ENCODE measurements around the gene MYO9B.
"Not testable (repeated sequence)": the region's sequence is repeated elsewhere in the genome, so short reads cannot be mapped to it uniquely, and the experiment has no call there.

MYO9B gene

DNA sequence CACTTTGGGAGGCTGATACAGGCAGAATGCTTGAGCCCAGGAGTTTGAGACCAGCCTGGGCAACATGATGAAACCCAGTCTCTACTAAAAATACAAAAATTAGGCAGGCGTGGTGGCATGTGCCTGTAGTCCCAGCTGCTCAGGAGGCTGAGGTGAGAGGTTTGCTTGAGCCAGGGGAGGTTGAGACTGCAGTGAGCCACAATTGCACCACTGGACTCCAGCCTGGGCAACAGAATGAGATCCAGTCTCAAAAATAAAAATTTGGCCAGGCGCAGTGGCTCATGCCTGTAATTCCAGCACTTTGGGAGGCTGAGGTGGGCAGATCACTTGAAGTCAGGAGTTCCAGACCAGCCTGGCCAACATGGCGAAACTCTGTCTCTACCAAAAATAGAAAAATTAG is 19.1 kb downstream of the MYO9B start:
- not testable (repeated sequence) for DNase-seq

DNA sequence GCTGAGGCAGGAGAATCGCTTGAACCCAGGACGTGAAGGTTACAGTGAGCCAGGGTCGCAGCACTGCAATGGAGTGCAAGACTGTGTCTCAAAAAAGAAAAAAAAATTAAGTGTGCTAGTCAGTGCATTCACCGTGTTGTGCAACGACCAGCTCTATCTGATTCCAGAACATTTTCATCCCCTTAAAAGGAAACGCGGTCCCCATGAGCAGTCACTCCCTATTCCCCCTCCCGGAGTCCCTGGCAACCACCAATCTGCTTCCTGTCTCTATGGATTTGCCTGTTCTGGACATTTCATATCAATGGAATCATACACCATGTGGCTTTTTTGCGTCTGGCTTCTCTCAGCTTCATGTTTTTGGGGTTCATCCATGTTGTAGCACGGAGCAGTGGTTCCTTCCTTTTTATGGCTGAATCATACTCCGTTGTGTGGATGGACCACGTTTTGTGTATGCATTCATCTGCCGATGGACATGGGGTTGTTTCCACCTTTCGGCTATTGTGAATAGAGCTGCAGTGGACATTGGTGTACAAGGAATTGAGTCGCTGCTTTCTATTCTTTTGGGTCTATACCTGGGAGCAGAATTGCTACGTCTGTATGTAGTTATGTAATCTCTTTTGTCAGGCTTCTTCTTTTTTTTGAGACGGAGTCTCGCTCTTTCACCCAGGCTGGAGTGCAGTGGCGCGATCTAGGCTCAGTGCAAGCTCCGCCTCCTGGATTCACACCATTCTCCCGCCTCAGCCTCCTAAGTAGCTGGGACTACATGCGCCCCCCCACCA is 19.8 kb downstream of the MYO9B start:
- no peak for DNase-seq

DNA sequence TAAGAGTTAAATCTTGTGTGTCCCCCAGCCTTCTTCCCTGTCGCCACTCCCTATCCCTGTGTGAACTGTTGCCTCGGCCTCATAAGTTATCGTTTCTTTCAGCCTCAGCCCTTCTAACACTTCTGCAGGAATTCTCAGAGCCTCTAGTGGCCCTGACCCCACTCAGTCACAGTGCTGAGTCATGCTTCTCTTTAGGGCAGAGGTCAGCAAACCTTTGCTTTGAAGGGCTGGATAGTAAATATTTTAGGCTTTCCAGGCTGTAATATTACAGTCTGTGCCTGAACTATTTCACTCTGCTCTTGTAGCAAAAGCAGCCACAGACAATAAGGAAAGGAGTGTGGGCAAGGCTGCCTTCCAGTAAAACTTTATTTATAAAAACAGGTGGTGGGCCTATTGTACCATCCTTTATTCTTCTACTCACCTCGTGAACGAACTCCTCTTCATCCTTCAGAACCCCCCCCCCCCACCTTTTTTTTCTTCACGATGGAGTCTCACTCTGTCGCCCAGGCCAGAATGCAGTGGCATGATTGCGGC is 22.1 kb downstream of the MYO9B start:
- DNase-seq, result no peak

DNA sequence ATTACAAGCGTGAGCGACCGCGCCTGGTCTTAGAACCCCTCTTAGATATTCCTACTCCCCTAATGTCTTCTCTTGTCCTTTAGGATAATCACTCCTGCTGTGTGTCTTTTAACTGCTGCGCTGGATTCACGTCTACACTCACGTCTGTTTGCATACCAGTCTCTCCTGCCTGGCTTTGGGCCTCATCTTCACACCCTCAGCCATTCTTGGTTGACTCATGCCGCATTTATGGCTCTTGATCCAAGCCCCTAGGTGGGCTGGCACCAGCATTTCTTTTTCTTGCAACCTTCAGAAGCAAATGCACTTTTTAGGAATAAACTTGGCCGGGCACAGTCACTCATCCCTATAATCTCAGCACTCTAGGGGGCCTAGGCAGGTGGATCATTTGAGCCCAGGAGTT is 22.7 kb downstream of the MYO9B start:
- DNase-seq, result no peak

DNA sequence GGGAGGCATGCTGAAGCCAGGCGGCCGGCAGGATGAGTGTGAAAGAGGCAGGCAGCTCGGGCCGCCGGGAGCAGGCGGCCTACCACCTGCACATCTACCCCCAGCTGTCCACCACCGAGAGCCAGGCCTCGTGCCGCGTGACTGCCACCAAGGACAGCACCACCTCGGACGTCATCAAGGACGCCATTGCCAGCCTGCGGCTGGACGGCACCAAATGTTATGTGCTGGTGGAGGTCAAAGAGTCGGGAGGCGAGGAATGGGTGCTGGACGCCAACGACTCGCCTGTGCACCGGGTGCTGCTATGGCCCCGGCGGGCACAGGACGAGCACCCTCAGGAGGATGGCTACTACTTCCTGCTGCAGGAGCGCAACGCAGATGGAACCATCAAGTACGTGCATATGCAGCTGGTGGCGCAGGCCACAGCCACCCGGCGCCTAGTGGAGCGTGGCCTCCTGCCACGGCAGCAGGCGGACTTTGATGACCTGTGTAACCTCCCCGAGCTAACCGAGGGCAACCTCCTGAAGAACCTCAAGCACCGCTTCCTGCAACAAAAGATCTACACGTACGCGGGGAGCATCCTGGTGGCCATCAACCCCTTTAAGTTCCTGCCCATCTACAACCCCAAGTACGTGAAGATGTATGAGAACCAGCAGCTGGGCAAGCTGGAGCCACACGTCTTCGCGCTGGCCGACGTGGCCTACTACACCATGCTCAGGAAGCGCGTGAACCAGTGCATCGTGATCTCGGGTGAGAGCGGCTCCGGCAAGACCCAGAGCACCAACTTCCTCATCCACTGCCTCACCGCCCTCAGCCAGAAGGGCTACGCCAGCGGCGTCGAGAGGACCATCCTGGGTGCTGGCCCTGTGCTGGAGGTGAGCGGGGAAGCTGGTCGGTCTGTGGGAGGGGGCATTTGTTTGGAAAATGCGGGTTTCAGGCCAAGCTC is 26.4 kb downstream of the MYO9B start:
- no peak for DNase-seq

DNA sequence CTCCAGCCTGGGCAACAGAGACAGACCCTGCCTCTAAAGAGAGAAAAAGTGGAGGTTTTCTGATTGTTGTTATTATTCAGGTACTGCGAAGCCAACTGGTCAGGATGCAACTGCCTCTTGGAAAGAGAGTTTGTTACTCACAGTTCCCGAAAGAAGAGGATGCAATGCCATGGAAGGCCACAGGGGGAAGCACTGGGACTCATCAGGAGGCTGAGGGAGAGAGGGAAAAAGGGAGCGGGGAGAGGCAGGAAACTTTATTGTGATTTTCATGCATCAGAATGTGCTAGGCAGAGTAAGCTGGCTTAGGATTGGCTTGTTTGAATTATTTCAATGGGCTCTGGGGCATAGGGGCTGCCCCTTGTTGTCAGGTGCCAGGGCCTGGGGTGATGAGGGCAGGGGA is 27.6 kb downstream of the MYO9B start:
- DNase-seq, result no peak

DNA sequence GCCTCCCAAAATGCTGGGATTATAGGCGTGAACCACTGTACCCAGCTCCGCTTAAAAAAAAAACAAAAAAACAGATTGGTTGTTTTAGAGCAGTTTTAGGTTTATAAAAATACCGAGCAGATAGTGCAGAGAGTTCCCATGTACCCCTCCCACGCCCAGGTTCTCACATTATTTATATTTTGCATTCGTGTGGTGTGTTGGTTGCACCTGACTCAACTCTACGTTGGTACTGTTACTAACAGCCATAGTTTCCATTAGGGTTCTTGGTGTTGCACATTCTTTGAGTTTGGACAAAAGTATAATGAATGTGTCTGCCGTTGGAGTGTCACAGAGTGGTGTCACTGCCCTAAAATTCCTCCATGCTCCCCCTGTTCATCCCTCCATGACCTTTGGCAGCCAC is 29.1 kb downstream of the MYO9B start:
- DNase-seq, result no peak

DNA sequence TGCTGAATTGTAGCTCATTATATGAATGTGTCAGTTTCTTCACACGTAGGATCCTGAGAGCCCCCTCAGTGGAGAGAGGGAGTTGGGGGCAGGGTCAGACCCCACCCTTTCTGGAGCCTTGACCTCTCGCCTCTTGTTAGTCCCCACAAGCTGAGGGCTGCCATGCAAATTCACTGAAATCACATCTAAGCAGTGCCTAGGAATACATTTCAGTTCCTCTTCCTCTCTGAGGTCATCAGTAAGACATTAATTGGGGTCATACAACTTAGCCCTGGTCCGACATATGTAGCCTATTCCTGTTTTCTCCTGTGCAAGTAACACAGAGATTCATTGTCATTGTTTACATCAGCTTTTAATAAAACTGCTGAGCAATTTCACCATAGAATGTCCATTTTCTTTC is 30.0 kb downstream of the MYO9B start:
- no peak for DNase-seq

DNA sequence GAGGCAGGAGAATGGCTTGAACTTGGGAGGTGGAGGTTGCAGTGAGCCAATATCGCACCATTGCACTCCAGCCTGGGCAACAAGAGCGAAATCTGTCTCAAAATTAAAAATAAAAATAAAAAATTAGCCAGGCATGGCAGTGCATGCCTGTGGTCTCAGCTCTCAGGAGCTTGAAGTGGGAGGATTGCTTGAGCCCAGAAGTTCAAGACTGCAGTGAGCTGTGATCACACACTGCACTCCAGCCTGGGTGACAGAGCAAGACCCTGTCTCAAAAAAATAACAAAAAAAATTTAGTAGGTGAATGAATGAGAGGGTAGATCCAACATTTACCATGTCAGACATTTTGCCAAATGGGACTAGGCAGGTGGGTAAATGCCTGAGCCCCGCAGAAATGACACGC is 31.4 kb downstream of the MYO9B start:
- DNase-seq, result not testable (repeated sequence)

DNA sequence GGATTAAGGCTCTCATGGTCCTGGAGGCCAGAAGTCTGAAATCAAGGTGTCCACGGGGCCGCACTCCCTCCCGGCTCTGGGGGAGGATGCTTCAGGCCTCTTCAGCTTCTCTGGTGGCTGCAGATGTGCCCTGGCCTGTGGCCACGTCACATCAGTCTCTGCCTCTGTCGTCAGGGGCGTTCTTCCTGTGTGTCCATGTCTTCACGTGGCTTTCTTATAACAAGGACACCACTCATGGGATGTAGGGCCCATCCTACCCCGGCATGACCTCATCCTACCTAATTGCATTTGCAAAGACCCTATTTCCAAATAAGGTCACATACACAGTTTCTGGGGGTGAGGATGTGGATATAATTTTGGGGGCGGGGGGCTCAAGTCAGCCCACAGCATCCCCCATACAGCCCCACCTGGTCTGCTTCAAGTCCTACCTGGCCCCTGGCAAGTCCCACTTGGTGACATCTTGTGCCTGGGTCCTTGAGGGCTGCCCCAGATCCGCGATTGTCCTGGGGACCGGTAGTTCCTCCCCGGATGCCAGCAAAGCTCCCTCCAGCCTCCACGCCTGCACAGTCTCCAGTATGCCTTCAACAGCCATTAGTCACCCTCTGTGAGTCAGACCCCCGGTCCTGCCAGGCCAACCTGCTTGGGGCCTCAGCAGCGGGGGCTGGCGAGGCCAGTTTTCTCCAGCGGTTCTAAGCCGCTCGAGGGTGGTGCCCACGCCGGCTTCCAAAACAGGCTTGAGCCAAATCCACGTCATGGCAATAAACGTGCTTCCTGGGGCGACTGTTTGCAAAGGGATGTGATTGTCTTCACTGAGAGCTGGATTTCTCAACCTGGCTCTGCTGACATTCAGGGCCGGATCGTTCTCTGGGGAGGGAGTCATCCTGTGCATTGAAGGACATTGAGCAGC is 32.2 kb downstream of the MYO9B start:
- no peak for DNase-seq

DNA sequence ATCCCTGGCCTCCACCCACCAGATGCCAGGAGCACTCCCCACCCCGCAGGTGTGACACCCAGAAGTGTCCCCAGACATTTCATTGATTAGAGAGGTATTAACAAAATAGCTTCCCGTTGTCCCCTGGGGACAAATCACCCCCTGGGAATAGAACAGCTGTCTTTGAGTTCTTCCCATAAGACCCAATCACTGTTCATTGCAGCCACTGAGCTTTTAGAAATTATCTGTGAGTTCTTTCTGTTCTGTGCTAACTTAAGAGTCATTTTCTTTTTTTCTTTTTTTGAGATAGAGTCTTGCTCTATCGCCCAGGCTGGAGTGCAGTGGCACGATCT is 32.8 kb downstream of the MYO9B start:
- DNase-seq, result no peak

DNA sequence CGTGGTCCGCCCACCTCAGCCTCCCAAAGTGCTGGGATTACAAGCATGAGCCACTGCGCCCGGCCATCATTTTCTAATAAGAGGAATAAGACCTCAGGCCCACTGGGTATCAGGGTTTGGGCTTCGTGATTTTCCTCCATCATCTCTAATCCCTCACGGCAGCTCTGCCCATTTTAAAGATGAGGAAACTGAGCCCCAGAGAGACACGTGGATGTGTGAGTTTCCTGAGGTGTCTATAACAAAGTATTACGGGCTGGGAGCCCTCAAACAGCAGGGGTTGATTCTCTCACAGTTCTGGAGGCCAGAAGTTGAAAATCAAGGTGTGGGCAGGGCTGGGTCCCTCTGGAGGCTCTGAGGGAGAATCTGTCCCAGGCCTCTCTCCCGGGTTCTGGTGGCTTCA is 33.7 kb downstream of the MYO9B start:
- no peak for DNase-seq

DNA sequence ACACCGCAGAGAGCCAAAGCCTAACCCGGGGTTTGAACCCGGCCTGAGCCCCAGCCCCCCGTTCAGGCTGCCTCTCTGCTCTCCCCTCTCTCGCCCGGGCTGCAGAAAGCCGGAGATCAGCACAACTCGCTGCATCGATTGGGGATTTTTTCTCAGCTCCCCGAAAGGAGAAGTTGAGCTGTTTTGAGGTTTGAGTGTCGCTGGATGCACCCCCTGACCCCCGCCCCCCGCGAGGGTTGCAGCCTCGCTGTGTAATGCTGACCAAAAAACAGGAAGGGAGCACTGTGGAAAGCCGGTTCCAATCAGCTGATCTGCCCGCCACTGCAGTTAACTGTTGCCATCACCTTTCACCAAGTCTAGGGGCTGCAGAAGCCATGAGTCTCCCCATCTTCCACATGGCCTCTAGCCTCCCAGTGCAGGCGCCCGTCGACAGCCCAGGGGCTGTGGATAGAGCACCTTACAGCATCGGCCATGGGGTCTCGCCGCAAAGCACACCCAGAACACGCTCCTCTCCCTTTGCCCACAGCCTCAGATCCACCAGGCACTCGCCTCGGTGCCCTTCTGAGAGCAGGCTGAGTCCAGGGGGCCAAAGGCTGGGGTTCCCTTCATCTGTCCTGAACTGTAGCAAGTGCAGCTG is 34.5 kb downstream of the MYO9B start:
- no peak for DNase-seq

DNA sequence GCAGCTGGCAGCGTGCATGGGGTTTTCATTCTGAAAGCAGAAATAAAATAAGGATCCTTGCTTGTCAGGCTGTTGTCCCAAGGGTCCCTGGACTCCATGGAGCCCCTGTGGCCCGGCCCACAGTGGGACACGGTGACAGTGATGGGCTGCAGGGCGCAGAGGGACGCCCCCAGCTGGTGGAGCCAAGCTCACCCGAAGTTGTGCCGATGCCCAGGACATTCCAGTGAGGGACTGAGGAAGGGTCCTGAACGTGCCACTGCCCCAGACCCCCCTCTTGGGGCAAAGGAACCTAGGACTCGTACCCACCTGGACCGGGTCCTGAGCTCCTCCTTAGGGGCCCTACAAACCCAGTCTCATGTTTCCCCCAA is 35.0 kb downstream of the MYO9B start:
- DNase-seq, result no peak

DNA sequence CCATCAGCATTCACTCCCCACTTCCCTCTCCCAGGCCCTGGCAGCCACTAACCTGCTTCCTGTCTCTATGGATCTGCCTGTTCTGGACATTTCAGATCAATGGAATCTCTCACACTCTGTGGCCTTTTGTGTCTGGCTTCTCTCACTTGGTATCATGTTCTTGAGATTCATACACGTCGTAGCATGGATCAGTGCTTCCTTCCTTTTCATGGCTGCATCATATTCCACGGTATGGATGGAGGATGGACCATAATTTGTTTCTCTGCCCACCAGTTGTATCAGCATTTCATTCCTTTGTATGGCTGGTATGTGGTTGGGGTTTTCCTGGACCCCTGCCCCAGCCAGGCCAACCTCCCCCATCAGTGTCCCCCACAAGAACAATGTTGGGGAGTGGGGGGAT is 36.2 kb downstream of the MYO9B start:
- no peak for DNase-seq

DNA sequence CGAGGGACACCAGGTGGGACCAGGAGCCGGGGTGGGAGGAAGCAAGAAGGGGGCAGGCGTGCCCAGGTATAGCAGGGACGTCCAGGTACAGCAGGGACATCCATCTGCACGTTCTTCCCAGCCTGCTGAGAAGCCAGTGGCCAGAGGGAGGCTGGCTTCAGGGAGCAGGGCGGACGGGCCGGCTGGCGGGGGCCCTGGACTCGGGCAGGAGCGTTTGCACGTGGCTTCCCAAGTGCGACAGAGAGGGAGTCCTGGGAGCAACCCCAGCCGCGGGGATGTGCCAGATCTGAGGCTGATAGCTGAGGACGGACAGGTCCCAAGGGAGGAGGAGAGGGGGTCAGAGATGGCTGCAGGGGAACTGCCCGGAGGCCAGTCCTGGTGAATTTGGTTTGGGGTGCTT is 36.7 kb downstream of the MYO9B start:
- no peak for DNase-seq

DNA sequence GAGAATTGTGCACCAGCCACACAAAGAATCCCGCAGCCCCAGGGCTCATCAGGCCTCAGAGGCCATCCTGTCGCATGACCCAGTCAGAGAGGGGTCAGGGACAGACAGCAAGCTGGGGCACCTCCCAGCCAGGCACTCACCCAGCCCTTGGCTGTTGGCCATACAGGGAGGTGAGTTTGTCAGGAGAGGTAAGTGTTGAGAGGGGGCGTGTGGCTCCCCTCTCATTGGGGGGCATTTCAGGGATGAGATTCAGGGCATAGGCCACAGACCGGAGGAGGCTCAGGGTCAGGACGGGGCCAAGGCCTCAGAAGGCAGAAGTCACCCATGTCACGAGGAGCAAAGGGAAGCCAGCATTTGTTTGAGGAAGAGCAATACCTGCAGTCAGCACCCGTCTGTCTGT is 37.1 kb downstream of the MYO9B start:
- DNase-seq, result no peak

DNA sequence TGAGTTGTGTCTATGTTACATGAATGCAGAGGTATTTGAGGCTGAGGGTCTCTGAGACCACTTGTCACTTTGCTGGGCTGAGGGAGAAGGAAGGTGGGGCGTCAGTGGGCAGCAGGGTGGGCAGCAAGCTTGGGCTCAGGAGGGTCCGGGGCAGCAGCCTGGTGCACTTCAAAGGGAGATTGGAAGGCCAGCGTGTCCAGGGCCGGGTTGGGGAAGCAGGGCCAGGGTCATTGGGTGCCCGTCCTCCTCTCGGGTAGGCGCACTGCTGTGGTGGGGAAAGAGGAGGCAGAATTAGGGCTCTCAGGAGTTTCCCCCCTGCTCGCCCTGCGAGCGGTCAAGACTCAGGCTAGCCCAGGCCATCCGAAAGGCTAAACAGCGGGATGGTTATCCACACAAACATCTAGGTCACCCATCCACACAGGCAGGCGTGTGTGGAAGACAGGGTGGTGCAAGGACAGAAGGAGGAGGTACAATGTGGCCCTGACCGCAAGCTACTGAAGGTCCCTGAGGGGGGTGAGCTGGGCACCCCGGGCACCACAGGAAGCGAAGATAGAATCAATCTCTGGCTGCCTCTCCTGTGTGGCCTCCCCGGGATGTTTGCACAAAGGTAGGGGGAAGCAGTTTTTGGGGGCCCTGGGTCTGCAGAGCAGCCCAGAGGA is 37.7 kb downstream of the MYO9B start:
- no peak for DNase-seq

DNA sequence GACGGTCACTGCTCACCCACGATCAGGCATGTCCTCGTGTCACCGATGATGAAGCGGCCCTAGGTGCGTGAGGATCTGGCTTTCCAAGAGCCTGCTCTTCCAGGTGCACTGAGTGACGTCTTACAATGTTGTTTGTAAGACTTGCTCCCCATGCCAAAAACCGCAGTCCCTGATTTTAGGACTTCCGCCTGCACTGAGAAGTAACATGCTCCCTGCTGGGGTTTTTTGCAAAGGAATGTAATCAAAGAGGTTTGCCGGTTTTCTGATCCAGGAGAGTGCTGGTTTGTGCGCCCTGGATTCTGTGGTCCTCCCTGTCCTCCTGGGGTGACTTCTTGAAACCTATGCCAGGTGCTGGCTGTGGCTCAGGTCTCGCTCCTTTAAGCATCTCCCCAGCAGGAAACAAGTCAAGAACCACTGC is 38.8 kb downstream of the MYO9B start:
- no peak for DNase-seq

DNA sequence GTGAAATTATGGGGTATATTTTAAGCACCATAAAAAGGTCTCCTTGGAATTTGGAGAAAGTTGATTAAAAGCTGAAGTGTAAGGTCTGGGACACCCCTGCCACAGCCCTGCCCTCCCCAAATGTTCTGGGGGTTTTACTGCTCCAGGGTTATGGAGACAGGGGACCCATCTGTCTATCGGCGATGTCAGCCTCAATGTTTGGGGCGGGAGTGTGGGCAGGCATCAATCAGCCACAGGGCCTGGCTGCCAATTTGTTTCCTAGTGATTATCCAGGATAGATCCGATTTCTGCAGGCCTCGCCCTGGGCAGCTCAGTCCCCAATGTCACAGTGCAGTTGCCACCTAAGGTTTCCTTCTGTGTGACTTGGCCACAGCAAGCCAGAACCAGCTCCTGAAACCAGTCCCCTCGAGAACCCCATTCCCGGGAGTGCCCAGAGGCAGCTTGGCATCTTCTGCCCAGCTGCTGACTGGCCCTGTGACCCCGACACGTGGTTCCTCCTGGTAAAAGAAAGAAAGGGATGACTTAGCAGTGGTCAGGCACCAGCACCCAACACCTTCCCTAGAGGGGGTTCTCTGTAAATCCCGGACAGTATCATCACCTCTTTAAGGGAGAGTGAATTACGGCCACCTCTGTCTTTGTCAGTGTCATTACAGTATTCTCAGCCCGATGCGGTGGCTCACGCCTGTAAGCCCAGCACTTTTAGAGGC is 41.6 kb downstream of the MYO9B start:
- no peak for DNase-seq

DNA sequence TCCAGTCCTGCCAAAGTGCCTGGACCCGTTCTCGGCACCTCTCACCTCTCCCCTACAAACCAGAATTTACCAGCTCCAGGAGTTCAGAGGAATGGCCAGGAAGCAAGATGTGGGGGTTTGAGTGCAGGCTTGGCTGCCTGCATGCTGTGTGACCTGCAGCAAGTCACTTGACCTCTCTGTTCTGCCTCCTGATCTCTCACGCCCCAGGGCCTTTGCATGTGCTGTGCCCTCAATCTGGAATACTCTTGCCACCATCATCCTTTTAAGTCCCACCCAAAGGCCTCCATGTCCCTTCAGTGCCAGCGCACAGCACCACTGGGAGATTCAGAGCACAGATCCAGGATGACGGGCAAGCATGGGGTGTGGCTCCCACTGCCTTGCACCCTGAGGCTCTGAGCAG is 43.4 kb downstream of the MYO9B start:
- DNase-seq, result no peak
